ENCODE measurements around the gene CAMTA1.

The CAMTA1 gene

DNA sequence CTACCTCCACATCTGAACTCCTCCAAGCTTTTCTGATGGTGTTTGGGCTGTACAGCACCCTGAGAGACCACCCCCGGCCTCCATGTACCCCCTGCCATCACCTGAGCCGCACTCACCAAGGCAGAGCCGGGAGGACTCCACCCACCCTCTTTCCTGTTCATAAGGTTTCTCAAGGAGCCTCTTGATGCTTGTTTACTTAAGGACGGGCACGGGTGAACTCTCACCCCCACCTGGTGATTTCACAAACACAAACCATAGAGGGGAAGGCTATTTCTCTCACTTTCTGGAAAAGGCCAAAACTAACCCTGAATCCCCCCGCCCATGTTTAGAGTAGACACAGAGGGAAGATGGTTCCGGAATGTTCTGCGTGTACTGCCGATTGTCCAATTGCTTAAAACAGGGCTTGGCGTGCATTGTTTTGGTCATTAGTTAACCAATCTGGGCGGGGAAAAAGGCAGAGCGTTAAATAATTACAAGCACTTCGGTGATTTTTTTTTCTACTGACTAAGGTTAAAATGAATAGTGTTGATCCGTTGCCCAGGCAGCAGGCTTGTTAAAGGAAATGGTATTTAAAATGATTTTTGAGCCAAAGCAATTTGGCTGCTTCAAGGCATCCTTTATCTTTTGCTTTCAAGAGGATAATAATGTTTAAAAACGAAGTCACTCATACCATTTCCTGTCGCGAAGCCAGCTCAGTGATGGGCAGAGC is 706.0 kb downstream of the CAMTA1 start:
- peak; percentile 97 for DNase-seq

DNA sequence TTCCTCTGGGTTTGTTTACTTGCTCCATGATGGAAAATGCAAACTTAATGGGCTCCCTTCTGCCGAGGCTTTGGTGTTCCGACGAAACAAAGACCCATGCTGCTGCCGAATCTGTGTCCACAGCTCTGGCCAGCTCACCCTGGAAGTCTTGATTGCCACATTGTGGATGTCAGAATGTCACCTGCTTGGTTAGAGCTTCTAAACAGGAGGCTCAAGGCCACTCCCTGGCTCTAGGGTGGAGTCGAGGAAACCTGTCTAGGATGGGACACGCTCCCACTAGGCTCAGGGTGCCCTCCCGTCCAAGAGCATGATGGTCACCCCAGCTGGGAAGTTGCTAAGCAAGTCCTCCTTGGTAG is 706.5 kb downstream of the CAMTA1 start:
- DNase-seq, result no peak

DNA sequence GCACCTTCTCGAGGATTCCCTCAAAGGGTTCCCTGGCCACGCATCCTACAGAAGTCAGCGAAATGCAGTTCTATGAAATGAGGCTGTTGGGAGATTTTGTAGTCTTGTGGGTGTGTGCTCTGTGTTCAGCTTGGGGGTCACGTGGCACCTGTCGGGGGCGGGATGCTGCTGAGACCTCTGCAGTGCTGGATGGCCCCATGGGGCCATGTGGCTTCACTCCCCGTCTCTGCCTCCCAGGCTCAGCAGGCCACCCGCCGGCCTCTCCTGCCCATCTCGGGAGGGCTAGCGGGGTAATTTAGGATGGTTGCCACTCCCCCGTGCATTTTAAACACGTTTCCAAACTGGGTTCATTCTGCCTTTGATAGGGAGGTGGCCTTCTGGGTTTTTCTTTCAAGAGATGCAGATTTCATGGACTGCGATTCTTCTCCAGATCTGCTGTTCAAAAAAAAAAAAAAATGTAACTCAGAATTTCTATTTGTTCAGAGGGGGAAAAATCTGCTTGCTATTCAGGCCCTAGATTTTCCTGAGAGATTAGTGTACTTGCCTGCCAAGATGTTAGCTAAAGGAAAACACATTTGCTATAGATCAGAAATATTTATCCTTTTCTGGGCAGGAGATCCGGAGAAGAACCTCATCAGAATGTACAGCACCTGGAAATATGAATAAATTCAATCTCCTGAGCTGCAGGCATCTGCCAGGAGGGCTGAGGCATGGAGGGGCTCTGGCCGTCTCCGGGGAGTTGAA is 708.6 kb downstream of the CAMTA1 start:
- DNase-seq, result peak; percentile 75

DNA sequence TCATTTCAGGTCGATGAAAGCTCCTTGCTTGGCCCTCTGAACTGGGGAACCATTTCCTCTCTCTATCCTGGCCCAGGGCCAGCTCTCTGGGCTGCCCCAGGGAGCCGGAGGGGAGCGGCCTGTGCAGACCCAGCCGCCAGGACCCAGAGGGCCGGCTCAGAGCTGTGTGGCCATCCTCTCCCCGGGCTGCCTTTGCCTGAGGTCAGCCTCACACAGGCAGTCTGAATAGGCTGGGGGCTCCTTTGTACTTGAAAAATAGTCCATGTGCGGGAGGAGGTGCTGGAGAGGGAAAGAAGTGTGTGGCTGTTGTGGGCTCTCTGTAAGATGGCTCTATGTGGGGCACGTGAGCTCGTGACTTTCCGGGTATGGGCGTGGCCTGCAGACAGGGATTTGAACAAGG is 710.7 kb downstream of the CAMTA1 start:
- no peak for DNase-seq

DNA sequence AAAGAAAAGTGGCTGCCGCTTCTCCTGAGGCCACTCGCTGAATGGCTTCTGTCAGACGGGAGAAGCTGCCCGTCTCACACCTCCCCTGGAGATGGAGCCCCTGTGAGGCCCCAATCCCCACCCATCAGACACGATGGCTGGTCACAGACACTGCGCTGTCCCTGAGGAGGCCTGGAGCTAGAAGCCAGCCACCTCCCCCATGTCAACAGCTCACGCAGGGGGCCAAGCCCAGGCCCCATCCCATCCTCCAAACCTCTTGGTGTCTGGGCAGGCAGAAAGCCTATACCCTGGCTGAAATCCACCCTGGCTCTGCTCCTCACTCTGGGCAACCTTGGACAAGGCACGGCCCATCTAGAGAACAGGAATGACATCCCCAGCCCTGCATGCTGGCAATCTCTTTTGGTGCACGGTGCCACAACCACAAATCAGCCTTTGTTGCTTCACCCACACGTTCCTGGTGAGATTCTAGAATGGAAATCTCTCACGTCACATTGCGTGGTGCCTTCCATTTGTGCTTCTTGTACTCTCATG is 711.9 kb downstream of the CAMTA1 start:
- no peak for DNase-seq

DNA sequence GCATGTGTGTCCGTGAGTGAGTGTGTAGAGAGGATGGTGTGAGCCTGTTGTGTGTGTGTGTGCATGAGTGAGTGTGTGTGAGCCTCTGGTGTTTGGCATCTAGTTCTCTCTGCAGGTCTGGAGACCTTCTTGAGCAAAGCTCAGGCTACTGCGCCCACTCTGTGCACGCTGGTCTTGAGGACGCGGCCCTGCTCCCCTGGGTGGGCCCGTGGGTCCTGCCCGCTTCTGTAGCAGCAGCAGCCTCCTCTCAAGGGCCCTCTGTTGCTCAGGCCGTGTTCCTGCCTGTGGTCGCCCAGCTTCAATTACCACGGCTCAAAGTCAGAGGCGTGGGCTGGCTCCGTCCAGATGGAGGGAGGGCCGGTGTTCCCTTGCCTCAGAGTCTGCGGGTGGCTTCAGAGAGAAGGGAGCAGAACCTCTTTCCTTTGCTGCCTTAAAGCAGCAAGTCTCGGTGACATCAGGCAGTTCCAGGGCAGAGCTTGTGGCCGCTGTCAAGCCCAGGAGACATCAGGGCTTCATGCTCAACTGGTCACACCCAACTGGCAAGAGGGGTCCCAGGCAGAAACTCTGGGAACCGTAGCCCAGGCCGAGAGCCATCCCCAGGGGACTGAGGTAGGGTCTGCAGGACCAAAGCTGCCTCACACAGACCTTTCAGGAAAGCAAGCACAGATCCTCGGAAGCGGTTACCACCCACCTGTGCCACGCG is 715.3 kb downstream of the CAMTA1 start:
- DNase-seq, result no peak

DNA sequence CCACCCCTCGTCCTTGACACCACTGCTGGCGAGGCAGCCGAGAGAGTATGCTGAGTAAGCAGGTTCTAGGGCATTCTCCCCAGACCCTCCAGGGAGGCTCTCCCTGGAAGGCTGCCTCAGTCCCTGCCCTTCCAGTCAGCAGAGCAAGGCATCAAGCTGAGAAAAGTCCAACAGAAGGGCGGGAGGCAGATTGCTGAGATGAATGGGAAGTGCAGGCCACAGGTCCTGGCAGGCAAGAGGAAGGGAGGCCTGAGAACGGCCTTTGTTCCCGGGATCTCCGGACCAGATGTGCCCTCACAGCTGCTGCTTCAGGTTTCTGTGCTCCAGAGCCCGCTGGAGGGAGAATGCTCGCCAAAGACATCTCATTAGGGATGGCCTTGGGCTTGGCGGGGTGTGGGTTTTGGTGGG is 715.8 kb downstream of the CAMTA1 start:
- no peak for DNase-seq

DNA sequence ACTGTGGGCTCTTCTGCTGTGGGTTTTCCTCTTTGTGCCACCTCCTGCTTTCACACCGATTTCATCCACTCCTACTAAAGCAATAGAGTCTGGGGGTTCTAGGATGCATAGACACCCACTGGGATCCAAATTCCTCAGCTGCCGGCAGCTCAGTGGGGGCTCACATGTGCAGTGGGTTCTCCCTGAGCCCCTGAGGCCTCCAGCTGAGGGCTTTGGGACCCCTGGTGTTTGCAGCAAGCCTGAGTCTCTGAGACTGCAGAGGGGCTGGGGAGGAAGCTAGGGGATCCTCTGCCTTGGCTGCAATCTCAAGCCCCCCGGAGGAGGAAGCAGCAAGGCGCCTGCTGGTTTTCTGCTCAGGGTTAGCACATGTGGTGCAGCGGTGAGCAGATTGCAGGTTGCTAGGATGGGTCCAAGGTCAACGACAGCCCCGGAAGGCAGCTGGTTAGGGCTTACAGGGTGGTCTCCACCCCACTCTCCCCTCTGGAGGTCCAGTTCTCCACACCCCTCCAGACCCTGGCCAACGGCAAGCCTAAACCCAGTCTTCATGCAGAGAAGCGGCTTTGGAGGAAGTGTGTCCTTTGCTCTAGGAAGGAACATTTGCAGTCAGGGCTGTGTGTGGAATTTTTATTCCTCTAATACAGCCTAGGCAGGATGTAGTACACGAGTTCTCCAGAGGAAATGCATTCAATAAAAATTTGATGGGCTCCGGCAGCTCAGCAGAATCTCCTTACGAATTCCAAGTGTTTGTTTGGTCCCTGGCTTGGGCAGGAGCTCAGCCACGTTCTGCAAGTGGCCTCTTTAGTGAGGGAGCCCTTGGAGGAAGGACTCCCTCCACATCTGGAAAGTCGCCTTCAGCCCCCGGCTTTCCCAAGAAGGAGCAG is 716.7 kb downstream of the CAMTA1 start:
- no peak for DNase-seq

DNA sequence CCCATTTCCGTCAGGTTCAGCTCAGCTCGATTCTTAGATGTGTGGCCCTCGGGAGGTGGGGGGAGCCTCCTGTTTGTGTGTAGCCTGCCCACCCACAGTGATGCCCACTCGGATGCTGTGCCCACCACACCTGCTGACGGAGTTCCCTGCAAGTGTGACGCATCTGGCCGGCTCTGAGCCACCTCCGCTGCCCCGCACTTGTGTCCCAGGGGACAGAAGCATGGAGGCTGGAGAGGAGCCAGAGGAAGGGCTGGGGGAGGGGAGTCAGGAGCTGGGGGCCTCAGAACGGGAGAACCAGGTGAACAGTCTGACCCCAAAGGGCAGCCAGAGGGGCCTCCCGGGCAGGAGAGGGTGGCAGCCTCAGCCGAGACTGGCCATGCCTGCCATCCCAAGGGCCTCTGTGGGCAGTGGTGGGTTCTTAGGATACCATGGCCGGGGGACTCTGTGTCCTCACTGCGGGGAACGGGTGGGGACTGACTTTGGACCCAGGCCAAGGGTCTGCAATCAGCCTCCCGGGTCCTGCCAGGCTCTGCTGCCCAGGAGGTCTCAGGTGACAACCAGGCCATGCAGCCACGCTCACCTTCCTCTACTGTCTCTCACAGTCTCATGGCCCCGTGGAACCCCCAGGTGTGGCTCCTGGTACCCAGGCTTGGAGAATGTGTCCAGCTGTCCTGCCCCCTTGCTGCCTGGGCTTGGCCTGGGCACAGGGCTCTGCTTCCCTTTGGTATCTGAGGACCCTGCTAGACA is 718.6 kb downstream of the CAMTA1 start:
- DNase-seq, result no peak

DNA sequence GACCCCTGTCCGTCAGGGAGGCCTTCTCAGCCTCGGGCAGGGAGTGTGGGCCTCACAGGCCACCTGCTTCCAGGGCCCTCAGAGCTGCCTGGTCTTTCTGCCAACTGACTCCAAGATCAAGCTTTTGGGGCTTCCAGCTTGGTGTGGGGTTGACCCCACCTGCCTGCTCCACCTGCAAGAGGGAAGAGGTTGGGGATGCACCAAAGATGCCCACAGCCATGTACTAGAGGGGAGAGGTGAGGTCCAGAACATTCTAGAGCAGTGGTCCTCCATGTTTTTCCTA is 719.1 kb downstream of the CAMTA1 start:
- DNase-seq, result no peak

DNA sequence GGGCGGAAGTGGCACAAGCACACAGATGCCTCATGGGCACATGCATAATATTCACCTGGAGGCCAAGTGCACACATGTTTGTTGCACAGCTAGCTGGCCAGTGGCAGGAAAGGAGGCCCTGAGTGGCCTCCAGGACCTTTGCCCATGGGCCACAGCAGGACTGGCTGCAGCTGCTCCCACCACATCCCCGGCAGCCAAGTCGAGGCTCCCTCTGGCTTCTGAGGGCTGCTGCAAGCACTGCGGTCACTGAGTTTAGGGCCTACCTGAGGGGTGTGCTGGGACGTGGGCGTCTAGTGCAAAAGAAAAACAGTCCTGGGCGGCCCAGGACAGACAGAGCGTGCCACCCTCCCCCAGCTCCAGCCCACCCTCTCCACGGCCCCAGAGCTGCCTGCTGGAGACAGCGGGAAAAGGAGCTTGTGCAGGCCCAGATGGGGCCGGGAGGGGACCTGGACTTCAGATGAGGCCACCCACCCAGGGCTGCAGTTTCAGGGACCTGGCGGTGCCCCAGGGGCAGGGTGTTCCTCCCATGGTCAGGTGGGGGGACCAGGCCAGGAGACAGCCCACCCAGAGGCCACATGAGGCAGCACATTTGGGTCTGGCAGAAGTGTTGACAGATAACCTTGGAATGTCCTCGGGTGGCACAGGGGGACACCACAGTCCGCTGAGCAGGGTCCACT is 720.0 kb downstream of the CAMTA1 start:
- no peak for DNase-seq

DNA sequence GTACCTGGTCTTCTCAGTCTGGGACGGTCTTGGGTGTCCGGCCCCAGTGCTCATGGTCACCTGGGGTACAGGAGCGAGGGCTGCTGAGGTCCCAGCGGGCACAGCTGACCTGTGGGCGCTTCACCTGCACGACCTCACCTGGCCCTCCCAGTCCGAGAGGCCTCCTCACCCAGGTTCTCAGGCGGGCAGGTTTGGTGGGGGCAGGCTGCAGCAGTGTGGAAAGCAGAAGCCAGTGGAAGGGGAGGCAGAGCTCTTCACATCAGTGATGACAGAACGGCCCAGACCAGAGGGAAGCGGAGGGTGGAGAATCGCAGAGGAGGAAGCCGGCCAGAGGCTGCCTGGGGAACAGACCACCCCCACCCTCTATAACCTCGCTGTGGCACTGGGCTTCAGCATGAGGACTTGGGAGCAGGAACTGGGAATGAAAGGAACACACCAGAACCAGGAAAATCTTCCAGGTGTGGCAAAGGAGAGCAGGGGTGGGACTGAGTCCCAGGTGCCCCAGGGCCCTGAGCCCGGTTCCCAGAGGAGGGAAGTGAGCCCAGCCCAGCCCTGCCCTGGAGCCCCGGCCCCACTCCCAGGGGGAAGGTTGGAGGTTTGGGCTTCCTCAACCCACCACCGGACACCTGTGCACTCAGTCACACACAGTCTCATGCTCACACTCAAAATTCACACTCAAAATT is 720.7 kb downstream of the CAMTA1 start:
- DNase-seq, result no peak

DNA sequence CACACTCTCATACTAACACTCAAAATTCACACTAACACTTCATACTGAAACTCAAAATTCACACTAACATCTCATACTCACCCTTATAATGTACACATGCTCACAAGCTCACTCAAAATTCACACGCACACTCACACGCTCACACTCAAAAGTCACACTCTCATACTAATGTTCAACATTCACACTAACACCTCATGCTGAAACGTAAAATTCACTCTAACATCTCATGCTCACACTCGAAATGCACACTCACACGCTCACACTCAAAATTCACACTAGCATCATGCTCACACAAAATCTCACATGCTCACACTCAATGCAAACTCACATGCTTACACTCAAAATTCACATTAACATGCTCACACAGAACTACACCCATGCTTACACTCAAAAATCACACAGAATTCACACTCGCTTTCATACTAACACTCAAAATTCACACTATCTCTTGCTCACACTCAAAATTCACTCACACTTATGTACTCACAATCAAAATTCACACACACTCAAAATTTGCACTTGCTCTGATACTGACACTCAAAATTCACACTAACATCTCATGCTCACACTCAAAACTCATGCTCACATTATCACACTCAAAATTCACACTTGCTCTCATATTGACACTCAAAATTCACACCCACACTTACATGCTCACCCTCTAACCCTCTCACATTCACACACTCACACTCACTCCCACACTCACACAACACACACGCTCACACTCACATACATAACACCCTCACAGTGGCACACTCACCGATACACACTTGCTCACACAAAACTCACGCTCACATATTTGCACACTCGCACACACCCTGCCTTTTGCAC is 721.4 kb downstream of the CAMTA1 start:
- DNase-seq, result no peak

DNA sequence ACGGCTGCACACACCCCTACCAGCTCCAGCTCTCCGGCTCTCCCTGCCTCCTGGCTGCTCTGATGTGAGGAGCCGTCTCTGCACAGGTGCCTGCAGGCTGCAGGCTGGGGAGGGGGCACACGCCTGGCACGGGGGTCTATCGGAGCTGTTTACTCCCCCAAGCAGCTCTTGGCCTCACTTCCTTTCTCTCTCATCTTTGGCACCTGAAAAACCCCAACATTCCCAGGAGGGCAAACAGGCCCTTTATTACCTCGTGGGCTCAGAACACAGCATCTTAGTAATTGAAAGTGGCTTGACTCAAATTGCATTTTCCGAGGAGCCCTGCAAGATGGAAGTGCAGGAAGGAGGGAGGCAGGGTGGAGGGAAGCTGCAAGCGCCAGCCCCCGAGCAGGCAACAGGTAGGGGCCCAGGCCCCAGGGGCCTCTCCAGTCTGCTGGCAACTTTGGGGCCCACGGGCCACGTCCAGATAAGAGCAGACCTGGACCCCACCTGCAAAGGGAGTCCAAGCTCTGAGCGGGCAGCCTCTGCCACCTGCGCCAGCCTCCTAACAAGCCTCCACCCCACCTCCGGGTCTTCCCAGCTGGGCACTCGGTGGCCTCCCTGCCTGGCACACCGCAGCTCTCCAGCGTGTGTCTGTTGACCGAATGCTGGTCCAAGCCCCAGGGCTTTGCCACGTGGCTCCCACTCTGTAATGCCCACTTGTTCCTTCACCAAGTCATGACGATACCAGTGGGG is 722.2 kb downstream of the CAMTA1 start:
- no peak for DNase-seq

DNA sequence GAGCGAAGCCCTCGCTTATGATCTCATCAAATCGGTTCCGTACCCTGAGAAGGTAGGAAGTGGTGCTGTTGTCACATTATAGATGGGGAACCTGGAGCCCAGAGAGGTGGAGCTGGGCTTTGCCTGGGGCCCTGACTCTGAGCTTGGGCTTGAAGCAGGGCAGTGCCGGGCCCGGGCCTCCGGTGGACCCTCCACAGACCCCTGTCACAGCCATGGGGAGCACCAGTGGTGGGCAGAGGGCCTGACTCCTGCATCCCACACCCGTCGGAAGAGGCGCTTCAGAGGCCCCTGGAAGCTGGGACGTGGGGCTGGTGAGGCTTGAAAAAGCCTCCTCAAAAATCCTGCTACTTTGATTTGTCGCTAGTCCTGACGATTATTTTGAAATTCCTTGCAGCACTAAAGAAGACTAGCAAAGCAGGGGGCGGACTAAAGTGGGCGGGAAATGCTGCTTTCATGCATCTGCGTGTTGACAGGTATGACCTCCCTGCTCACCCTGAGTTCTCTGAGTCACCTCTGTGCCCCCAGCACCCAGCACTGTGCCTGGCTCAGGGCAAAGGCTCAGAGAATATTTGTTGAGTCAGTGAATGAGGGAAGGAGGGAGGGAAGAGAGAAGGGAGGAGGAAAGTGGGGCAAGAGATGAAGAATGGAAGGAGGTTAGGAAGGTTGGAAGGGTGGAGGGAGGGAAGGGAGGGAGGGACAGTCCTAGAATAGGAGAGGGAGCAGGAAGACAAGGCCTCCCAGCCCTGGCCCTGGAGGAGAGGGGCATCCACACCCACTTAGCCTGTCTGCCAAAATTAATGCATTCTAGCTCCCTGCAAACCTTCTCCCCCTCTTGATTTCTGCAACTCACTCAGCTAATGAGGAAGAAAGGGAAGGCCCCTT is 723.0 kb downstream of the CAMTA1 start:
- DNase-seq, result no peak

DNA sequence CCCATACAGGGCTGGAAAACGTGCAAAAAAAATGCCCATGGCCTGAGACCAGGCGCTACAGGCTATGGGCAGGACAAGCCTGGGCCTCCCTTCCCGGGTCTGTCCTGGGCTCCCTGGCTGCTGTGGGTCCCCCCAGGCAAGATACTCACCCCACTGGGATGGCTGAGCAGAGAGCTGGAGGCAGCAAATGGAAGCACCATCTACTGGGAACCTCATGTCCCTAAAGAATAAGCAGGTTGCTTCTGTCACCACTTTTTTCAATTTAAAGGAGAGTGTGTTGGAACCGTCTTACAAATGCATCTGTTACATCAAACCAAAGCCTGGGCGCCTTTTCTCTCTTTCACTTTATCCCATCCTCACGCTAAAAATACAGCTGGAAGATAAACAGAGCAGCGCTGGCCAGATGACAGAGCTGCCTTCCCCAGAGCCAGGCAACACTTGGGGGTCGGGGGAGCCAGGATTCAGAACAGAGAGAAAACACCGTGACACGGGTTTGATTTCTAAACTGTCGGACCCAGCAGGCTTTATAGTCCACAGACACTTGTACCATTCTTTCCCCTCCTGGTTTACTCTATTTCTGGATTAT is 723.8 kb downstream of the CAMTA1 start:
- no peak for DNase-seq

DNA sequence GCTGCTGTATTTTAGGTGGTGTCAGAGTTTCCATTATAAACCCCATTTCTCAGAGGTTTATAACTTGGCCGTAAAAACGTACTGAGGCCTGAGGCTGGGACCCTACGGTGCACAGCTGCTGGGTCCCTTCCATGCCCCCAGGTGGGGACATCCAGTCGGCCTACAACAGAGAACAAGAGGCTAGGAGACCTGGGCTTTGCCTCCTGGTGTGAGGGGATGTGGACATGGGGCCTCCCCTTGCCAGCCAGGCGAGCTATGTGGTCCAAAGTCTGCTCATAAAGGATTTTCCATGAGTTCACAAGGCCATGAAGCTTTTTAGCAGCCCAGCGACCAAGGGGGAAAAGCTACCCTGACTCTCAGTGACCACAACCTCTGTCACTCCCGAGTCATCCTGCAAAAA is 724.3 kb downstream of the CAMTA1 start:
- no peak for DNase-seq

DNA sequence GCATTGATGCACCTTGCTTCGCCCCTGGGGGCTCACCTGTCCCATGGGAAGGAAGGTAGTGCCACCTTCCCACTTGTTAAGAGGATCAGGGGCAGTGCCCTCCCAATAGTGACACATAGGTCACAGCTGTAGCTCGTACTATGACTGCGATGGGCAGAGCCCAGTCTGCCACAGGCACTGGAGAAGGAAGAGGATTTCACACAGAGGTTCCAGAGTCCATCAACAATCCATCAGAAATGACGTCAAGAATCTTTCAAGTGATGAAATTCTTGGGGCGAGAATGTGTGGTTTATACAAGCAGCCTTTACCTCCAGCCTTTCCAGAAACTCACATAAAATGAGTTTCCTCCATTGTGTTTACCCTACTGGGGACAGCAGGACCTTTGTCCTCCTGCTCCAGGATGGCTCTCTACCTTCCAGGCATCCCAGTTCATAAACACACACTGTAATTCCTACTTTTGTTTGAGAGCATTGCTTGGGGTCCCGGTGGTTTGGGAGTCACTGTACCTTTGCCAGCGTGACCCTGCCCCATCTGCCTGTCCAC is 725.2 kb downstream of the CAMTA1 start:
- no peak for DNase-seq

All from COR-L47 (cell line).